Measurements from ENCODE around the gene RNU1-2.
"Not testable (repeated sequence)": the region's sequence is repeated elsewhere in the genome, so short reads cannot be mapped to it uniquely, and the experiment has no call there.

- not testable (repeated sequence) for TF ChIP-seq CTCF (IDR thresholded peaks at IDR 0.05; ENCODE audit: low read depth, low read length, poor library complexity, severe bottlenecking); EZH2phosphoT487 (IDR thresholded peaks at IDR 0.05; ENCODE audit: borderline replicate concordance, low read length)
Observed at GRCh38 chr1:16895233-16895597, 565 bp upstream of the RNU1-2 start.

Measured in DOHH2 (cell line).